Liver (tissue), 2 donors: ENCODE measurements around the gene CCDC144A.
"Not testable (repeated sequence)": the region's sequence is repeated elsewhere in the genome, so short reads cannot be mapped to it uniquely, and the experiment has no call there.

Source experiments
- TF ChIP-seq, protein P1 (sequence below): fragments of 150-350 bp; IDR thresholded peaks from 2 replicates; pipeline ENCODE4 v1.5.1; 2017; ENCODE audit warnings: improper control_type of control experiment, low read depth, low read length; ENCODE audit not compliant: missing input control
- TF ChIP-seq, protein P2 (sequence below): IDR thresholded peaks from 2 replicates; pipeline ENCODE4 v1.6.1; 2016; ENCODE audit warnings: antibody characterized with exemption, mild to moderate bottlenecking
- donor health status: healthy.

DNA sequence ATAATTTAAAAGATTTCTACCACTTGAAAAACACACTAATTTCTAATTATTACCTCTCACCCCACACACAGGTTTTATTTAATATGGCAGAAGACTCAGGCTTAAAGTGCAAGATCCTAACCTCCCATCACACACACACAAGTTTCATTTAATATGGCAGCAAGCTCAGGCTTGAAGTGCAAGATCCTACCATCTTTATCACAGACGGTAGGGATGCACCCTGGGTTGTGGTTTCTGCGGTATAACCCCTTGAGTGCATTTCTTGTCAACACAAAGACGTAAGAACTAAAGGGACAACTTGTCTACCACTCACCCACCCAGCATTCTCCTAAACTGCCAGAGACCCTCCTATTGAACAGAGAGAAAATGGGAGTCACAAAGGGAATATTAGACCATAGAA lies 68.1 kb downstream of the CCDC144A start:
- TF ChIP-seq, protein P1, sequence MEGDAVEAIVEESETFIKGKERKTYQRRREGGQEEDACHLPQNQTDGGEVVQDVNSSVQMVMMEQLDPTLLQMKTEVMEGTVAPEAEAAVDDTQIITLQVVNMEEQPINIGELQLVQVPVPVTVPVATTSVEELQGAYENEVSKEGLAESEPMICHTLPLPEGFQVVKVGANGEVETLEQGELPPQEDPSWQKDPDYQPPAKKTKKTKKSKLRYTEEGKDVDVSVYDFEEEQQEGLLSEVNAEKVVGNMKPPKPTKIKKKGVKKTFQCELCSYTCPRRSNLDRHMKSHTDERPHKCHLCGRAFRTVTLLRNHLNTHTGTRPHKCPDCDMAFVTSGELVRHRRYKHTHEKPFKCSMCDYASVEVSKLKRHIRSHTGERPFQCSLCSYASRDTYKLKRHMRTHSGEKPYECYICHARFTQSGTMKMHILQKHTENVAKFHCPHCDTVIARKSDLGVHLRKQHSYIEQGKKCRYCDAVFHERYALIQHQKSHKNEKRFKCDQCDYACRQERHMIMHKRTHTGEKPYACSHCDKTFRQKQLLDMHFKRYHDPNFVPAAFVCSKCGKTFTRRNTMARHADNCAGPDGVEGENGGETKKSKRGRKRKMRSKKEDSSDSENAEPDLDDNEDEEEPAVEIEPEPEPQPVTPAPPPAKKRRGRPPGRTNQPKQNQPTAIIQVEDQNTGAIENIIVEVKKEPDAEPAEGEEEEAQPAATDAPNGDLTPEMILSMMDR: not testable (repeated sequence)
- TF ChIP-seq, protein P2, sequence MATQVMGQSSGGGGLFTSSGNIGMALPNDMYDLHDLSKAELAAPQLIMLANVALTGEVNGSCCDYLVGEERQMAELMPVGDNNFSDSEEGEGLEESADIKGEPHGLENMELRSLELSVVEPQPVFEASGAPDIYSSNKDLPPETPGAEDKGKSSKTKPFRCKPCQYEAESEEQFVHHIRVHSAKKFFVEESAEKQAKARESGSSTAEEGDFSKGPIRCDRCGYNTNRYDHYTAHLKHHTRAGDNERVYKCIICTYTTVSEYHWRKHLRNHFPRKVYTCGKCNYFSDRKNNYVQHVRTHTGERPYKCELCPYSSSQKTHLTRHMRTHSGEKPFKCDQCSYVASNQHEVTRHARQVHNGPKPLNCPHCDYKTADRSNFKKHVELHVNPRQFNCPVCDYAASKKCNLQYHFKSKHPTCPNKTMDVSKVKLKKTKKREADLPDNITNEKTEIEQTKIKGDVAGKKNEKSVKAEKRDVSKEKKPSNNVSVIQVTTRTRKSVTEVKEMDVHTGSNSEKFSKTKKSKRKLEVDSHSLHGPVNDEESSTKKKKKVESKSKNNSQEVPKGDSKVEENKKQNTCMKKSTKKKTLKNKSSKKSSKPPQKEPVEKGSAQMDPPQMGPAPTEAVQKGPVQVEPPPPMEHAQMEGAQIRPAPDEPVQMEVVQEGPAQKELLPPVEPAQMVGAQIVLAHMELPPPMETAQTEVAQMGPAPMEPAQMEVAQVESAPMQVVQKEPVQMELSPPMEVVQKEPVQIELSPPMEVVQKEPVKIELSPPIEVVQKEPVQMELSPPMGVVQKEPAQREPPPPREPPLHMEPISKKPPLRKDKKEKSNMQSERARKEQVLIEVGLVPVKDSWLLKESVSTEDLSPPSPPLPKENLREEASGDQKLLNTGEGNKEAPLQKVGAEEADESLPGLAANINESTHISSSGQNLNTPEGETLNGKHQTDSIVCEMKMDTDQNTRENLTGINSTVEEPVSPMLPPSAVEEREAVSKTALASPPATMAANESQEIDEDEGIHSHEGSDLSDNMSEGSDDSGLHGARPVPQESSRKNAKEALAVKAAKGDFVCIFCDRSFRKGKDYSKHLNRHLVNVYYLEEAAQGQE: not testable (repeated sequence)
